HepG2 (cell line): ENCODE results near the gene MEPCE. TPM values are rescaled to one million over a fixed set of nuclear protein-coding genes. Genes with fewer than 3 reads are reported as not detected.

Source experiments
- CHD2 ChIP-seq: IDR thresholded peaks from 2 replicates; pipeline ENCODE4 v1.6.1; 2011; ENCODE audit warnings: low read depth, low read length, improper control_type of control experiment
- ESRRA ChIP-seq: sonication (generic); formaldehyde crosslinking; IDR thresholded peaks from 2 replicates; pipeline ENCODE4 v1.5.1; 2020; ENCODE audit warnings: mild to moderate bottlenecking, low read depth, missing genetic modification reagents
- HOXD1 ChIP-seq: sonication (generic); formaldehyde crosslinking; IDR thresholded peaks from 2 replicates; pipeline ENCODE4 v1.5.0; 2020; ENCODE audit warnings: missing genetic modification reagents
- KDM2A ChIP-seq: sonication (generic); formaldehyde crosslinking; IDR thresholded peaks from 2 replicates; pipeline ENCODE4 v1.4.0; 2020; ENCODE audit warnings: low read depth, missing genetic modification reagents, borderline replicate concordance
- KLF9 ChIP-seq: IDR thresholded peaks from 2 replicates; pipeline ENCODE4 v1.6.1; 2016; ENCODE audit warnings: low read depth
- MAZ ChIP-seq, 2 experiments: sonication (generic) in 1 of 2; formaldehyde crosslinking in 1 of 2; IDR thresholded peaks; 2 replicates each; pipeline versions ENCODE4 v1.5.0 to v1.6.1; 2012 to 2020; ENCODE audit warnings: low read depth in 2 of 2, mild to moderate bottlenecking in 2 of 2, borderline replicate concordance in 1 of 2, improper control_type of control experiment in 1 of 2, low read length in 1 of 2, missing genetic modification reagents in 1 of 2, moderate library complexity in 1 of 2
- NCOA2 ChIP-seq: sonication (generic); formaldehyde crosslinking; IDR thresholded peaks from 2 replicates; pipeline ENCODE4 v1.8.0; 2022; ENCODE audit warnings: inconsistent platforms
- RAD21 ChIP-seq: fragments of 450-650 bp; formaldehyde crosslinking; IDR thresholded peaks from 2 replicates; pipeline ENCODE4 v1.5.0; 2020; ENCODE audit warnings: mild to moderate bottlenecking
- SALL2 ChIP-seq: sonication (generic); formaldehyde crosslinking; IDR thresholded peaks from 2 replicates; pipeline ENCODE4 v1.8.1; 2023; ENCODE audit warnings: mild to moderate bottlenecking, missing genetic modification reagents, inconsistent platforms
- SMC3 ChIP-seq: IDR thresholded peaks from 2 replicates; pipeline ENCODE4 v1.6.1; 2011; ENCODE audit warnings: low read length, improper control_type of control experiment
- SNAI1 ChIP-seq: sonication (generic); formaldehyde crosslinking; IDR thresholded peaks from 2 replicates; pipeline ENCODE4 v1.5.0; 2020; ENCODE audit warnings: mild to moderate bottlenecking, missing genetic modification reagents, borderline replicate concordance
- ZMYM4 ChIP-seq: sonication (generic); formaldehyde crosslinking; IDR thresholded peaks from 2 replicates; pipeline ENCODE4 v1.8.1; 2023; ENCODE audit warnings: mild to moderate bottlenecking, missing genetic modification reagents
- ZNF160 ChIP-seq: sonication (generic); formaldehyde crosslinking; IDR thresholded peaks from 2 replicates; pipeline ENCODE4 v1.8.0; 2022; ENCODE audit warnings: mild to moderate bottlenecking, inconsistent platforms, missing genetic modification reagents
- ZNF343 ChIP-seq: sonication (generic); formaldehyde crosslinking; IDR thresholded peaks from 2 replicates; pipeline ENCODE4 v1.4.0; 2020; ENCODE audit warnings: mild to moderate bottlenecking, missing genetic modification reagents
- ZNF563 ChIP-seq: sonication (generic); formaldehyde crosslinking; IDR thresholded peaks from 2 replicates; pipeline ENCODE4 v1.8.0; 2022; ENCODE audit warnings: mild to moderate bottlenecking, moderate library complexity, missing genetic modification reagents
- ZNF572 ChIP-seq: sonication (generic); formaldehyde crosslinking; IDR thresholded peaks from 2 replicates; pipeline ENCODE4 v1.5.1; 2020; ENCODE audit warnings: mild to moderate bottlenecking, missing genetic modification reagents
- ZNF598 ChIP-seq: sonication (generic); formaldehyde crosslinking; IDR thresholded peaks from 2 replicates; pipeline ENCODE4 v1.5.1; 2020; ENCODE audit warnings: mild to moderate bottlenecking, missing genetic modification reagents, borderline replicate concordance
- ZNF670 ChIP-seq: sonication (generic); formaldehyde crosslinking; IDR thresholded peaks from 2 replicates; pipeline ENCODE4 v1.8.0; 2022; ENCODE audit warnings: mild to moderate bottlenecking, missing genetic modification reagents, borderline replicate concordance
- ZNF772 ChIP-seq: sonication (generic); formaldehyde crosslinking; IDR thresholded peaks from 2 replicates; pipeline ENCODE4 v1.5.0; 2020; ENCODE audit warnings: mild to moderate bottlenecking, missing genetic modification reagents
- ZNF788 ChIP-seq: sonication (generic); formaldehyde crosslinking; IDR thresholded peaks from 2 replicates; pipeline ENCODE4 v1.5.0; 2020; ENCODE audit warnings: mild to moderate bottlenecking, missing genetic modification reagents, borderline replicate concordance
- polyA plus RNA-seq, 8 experiments: library from polyadenylated mRNA; depleted of rRNA in 3 of 8; stranded (reverse) in 7 of 8; unstranded in 1 of 8; fragments of >200 nt; fragmentation: Illumina TruSeq in 4 of 8; extraction: Trizol in 4 of 8; gene quantifications; 2 replicates each; pipeline versions ENCODE4 v1.2.1 to v1.2.3, GENCODE V29; 2011 to 2016; ENCODE audit warnings: low read depth in 4 of 8, missing spikeins in 1 of 8, mixed read lengths in 1 of 8; ENCODE audit not compliant: insufficient read depth in 1 of 8
- total RNA-seq, 5 experiments: library from RNA; depleted of rRNA; stranded (reverse); fragments of >200 nt; fragmentation: Illumina TruSeq; extraction: Trizol; gene quantifications; 2 replicates each; pipeline ENCODE4 v1.2.3, GENCODE V29; 2016; ENCODE audit warnings: low read depth in 1 of 5
- TF ChIP-seq, protein P1 (sequence below): sonication (generic); formaldehyde crosslinking; IDR thresholded peaks from 2 replicates; pipeline ENCODE4 v1.5.0; 2020; ENCODE audit warnings: missing genetic modification reagents
- TF ChIP-seq, protein P2 (sequence below): sonication (generic); formaldehyde crosslinking; IDR thresholded peaks from 2 replicates; pipeline ENCODE4 v1.5.1; 2020; ENCODE audit warnings: mild to moderate bottlenecking, missing genetic modification reagents, moderate library complexity
- TF ChIP-seq, protein P3 (sequence below), 2 experiments: sonication (generic) in 1 of 2; formaldehyde crosslinking in 1 of 2; IDR thresholded peaks; 2 replicates each; pipeline versions ENCODE4 v1.4.0 to v1.6.1; 2018 to 2020; ENCODE audit warnings: missing genetic modification reagents in 2 of 2, borderline replicate concordance in 1 of 2, low read depth in 1 of 2, mild to moderate bottlenecking in 1 of 2, missing biosample characterization in 1 of 2

Gene MEPCE
- total and polyA plus RNA-seq, 2 of the 13 experiments (the other 11 are each of a cell fraction or from before 2014, with no cell fraction given) = 12.3 to 26.0 TPM

DNA sequence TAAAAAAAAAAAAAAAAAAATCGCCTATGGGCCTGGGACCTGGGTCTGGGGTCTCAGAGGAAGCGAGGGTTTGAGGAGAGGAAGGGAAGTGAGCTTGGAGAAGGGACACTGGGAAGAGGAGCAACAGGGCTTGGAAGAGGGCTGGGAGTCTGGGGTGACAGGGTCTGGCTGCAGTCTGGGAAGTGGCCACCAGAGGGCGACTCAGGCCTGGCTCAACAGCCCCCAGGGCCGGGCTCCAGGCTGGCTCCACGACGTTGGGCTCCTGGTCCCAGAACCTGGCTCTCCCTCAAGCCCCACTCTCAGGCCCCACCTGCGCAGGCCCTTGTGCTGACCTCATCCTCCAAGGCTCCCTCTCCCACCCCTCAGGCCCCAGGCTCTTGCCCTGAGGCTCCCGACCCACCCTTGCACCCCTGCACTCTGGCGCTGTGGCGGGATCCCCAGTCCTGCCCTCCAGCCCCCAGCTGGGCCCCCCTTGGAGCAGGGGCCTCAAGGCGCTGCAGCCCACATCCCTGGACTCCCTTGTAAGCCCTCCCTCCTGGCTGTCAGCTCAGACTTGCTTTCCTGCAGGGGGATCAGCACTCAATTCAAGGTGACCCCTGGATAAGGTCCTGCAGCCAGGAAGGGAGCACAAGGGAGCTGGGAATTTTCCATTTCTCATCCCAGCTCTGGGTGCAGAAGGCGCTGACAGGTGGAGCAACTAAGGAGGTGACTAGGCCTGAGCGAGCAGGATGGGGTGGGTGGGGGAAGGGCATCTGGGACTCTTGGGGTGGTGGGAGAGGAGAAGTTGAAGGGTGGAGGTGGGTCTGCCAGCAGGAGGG is 39.8 kb downstream of the MEPCE start (continued):
- TF ChIP-seq ZNF670 (no peak), ZNF788 (CRISPR knock-in tag) (peak; percentile 42; the same call in 1 of the 2 replicates), SNAI1 (CRISPR knock-in tag) (no peak), KDM2A (CRISPR knock-in tag) (peak; percentile 34; the same call in 1 of the 2 replicates), NCOA2 (CRISPR knock-in tag) (no peak), RAD21 (peak; percentile 97), SALL2 (CRISPR knock-in tag) (0 out of 2 replicates have a peak, but pooled peaks have one; percentile 42), ZNF160 (CRISPR knock-in tag) (no peak), SMC3 (peak; percentile 57; the same call in 1 of the 2 replicates), ZNF772 (peak; percentile 63; the same call in 1 of the 2 replicates), ZNF343 (CRISPR knock-in tag) (no peak), ZMYM4 (CRISPR knock-in tag) (peak; percentile 32; the same call in 1 of the 2 replicates), MAZ (IDR thresholded peaks at IDR 0.05; ENCODE audit: borderline replicate concordance, low read depth, low read length) (no peak), MAZ (CRISPR knock-in tag; IDR thresholded peaks at IDR 0.05; ENCODE audit: low read depth) (peak; percentile 55; the same call in 1 of the 2 replicates), ZNF572 (CRISPR knock-in tag) (no peak), KLF9 (CRISPR knock-in tag) (no peak), HOXD1 (CRISPR knock-in tag) (0 out of 2 replicates have a peak, but pooled peaks have one; percentile 16), ESRRA (0 out of 2 replicates have a peak, but pooled peaks have one; percentile 25), ZNF598 (CRISPR knock-in tag) (no peak), CHD2 (no peak), ZNF563 (CRISPR knock-in tag) (no peak)
- TF ChIP-seq, protein P1, sequence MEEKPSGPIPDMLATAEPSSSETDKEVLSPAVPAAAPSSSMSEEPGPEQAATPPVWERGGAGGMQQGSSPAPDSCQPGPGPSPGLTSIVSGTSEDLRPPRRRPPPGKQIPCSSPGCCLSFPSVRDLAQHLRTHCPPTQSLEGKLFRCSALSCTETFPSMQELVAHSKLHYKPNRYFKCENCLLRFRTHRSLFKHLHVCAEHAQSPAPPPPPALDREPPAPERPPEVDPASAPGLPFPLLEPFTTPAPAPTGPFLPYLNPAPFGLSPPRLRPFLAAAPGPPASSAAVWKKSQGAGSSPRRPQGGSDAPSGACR = no peak
- TF ChIP-seq, protein P2, sequence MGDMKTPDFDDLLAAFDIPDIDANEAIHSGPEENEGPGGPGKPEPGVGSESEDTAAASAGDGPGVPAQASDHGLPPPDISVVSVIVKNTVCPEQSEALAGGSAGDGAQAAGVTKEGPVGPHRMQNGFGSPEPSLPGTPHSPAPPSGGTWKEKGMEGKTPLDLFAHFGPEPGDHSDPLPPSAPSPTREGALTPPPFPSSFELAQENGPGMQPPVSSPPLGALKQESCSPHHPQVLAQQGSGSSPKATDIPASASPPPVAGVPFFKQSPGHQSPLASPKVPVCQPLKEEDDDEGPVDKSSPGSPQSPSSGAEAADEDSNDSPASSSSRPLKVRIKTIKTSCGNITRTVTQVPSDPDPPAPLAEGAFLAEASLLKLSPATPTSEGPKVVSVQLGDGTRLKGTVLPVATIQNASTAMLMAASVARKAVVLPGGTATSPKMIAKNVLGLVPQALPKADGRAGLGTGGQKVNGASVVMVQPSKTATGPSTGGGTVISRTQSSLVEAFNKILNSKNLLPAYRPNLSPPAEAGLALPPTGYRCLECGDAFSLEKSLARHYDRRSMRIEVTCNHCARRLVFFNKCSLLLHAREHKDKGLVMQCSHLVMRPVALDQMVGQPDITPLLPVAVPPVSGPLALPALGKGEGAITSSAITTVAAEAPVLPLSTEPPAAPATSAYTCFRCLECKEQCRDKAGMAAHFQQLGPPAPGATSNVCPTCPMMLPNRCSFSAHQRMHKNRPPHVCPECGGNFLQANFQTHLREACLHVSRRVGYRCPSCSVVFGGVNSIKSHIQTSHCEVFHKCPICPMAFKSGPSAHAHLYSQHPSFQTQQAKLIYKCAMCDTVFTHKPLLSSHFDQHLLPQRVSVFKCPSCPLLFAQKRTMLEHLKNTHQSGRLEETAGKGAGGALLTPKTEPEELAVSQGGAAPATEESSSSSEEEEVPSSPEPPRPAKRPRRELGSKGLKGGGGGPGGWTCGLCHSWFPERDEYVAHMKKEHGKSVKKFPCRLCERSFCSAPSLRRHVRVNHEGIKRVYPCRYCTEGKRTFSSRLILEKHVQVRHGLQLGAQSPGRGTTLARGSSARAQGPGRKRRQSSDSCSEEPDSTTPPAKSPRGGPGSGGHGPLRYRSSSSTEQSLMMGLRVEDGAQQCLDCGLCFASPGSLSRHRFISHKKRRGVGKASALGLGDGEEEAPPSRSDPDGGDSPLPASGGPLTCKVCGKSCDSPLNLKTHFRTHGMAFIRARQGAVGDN (CRISPR knock-in tag) = peak; percentile 69
- TF ChIP-seq, protein P3, sequence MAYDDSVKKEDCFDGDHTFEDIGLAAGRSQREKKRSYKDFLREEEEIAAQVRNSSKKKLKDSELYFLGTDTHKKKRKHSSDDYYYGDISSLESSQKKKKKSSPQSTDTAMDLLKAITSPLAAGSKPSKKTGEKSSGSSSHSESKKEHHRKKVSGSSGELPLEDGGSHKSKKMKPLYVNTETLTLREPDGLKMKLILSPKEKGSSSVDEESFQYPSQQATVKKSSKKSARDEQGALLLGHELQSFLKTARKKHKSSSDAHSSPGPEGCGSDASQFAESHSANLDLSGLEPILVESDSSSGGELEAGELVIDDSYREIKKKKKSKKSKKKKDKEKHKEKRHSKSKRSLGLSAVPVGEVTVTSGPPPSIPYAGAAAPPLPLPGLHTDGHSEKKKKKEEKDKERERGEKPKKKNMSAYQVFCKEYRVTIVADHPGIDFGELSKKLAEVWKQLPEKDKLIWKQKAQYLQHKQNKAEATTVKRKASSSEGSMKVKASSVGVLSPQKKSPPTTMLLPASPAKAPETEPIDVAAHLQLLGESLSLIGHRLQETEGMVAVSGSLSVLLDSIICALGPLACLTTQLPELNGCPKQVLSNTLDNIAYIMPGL (CRISPR knock-in tag; IDR thresholded peaks at IDR 0.05; ENCODE audit: borderline replicate concordance in 1 of 2, low read depth in 1 of 2) = peak; percentile 30 to 50; a peak in 1 of 4 replicates
